Renal cortical epithelial cell (primary cell): ENCODE measurements around the gene TAF5L. TPM values are rescaled to one million over a fixed set of nuclear protein-coding genes. Genes with fewer than 3 reads are reported as not detected.

Source experiments
- total RNA-seq: library from RNA; depleted of rRNA; stranded (reverse); fragments of >200 nt; gene quantifications from 2 replicates; pipeline ENCODE4 v1.2.3, GENCODE V29; 2014

TAF5L gene
- total RNA-seq, 1 donor from 2014 or later = 15.7 TPM

Other genes starting within 250 kb of the TAF5L start
- gene ACTA1, start 192.0 kb downstream of the TAF5L start, total RNA-seq = 0.10 TPM in 1 of 2 replicates, not detected in the other
- gene NUP133, start 117.8 kb downstream of the TAF5L start, total RNA-seq = 43.2 and 47.5 TPM in 2 replicates
- gene ABCB10, start 67.4 kb downstream of the TAF5L start, total RNA-seq = 16.4 and 21.7 TPM in 2 replicates
- gene URB2, start 125 bp upstream of the TAF5L start, total RNA-seq = 13.4 and 15.6 TPM in 2 replicates